GM19372 (cell line): ENCODE measurements around the gene ANKDD1B.
A peak's percentile ranks its signal among the peaks of the same experiment; 100 is the strongest.
"Not testable (repeated sequence)": the region's sequence is repeated elsewhere in the genome, so short reads cannot be mapped to it uniquely, and the experiment has no call there.

Experiments
- ATAC-seq: cut with Tn5 transposase; IDR thresholded peaks from one replicate; pipeline ENCODE4 v1.9.1; 2021; ENCODE audit warnings: mild to moderate bottlenecking, low read depth, moderate library complexity; ENCODE audit not compliant: unreplicated experiment

The ANKDD1B gene

DNA sequence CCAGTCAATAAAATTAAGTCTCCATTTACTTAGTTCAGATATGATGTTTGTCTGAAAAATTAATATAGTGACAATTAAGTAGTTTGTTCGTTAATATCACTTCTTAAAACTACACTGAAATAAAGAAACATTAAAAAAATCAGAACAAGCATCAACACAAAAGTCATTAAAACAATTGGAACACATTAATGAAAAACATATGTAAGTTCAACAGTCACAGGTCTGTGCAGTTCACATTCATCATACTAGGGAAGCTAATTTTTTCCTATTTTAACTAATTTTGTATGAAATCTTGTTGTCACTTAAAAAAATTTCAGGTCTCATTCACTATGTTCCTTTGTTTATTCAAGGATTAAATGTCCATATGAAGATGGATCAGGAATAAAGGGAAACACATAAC lies 83.5 kb downstream of the ANKDD1B start:
- ATAC-seq, result no peak

DNA sequence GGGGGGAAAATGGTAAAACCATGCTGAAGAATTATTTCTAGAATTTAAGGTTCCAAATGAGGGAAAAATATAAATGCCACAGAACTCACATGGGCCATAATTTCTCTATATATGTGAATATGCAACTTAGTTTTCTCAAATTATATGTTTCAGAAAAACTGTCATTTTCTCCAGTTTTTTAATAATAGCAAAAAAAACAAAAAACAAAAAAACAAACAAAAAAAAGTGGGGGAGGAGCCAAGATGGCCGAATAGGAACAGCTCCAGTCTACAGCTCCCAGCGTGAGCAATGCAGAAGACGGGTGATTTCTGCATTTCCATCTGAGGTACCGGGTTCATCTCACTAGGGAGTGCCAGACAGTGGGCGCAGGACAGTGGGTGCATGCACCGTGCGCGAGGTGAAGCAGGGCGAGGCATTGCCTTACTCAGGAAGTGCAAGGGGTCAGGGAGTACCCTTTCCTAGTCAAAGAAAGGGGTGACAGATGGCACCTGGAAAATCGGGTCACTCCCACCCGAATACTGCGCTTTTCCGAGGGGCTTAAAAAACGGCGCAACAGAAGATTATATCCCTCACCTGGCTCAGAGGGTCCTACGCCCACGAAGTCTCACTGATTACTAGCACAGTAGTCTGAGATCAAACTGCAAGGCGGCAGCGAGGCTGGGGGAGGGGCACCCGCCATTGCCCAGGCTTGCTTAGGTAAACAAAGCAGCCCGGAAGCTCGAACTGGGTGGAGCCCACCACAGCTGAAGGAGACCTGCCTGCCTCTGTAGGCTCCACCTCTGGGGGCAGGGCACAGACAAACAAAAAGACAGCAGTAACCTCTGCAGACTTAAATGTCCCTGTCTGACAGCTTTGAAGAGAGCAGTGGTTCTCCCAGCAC lies 84.5 kb downstream of the ANKDD1B start:
- not testable (repeated sequence) for ATAC-seq

- no peak for ATAC-seq
Observed at GRCh38 chr5:75701856-75702255, 90.6 kb downstream of the ANKDD1B start.

- no peak for ATAC-seq
Observed at GRCh38 chr5:75706016-75706415, 94.8 kb downstream of the ANKDD1B start.

DNA sequence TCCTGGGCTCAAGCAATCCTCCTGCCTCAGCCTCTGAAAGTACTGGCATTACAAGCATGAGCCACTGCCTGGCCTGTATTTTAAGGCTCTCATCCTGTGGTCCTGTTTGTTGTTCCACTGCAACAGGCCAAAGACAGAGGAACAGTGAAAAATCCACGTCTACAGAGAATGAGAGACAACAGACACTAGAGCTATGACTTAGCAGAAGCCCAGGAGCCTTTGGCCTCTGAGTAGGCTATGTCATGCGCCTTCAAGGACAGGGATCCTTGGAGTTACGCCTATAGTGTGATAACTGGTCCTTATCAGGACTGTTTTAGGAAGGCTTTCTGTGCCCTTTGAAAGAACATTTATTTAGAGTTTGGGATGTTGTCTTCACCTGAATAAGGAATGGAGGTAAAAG lies 95.5 kb downstream of the ANKDD1B start:
- ATAC-seq, result no peak

GRCh38 chr5:75707911-75708509 lies 96.8 kb downstream of the ANKDD1B start:
- no peak for ATAC-seq

DNA sequence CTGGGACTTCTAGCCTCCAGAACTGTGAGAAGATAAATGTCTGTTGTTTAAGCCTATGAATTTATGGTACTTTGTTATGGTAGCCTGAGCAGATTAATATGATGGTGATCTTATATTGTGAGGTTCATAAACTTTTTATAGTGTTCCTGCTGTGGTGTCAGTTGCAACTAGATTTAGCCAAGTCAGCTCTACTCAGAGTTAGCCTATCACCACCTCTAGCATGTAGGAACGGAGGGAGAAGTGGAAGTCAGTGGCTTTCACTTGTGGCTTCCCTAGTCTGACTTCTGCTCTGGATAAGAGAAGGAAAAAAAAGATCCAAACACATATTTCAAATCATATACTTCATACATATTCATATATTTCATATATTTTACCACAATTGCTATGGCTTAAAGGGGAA lies 99.4 kb downstream of the ANKDD1B start:
- no peak for ATAC-seq

- ATAC-seq, result no peak
Observed at GRCh38 chr5:75711151-75711550, 99.9 kb downstream of the ANKDD1B start.

DNA sequence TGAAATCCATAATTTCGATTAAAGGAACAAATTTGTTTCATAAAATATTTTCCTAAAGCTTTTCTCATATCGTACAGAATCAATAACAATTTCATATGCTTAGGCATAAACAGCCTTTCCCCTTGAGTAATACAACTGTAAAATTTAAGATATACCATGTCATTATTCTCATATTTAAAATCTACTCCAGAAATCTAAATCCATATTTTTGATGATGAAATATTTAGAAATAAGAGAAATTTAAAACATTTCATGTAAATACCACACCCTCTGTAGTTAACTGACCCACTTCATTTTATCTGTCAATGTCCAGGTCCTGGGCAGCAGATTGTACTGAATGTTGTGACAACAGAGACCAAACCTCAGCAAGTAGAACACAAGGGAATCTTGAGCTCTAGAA lies 100.8 kb downstream of the ANKDD1B start:
- ATAC-seq, result no peak

- ATAC-seq, result peak; percentile 8
Observed at GRCh38 chr5:75716715-75717081, 105.4 kb downstream of the ANKDD1B start.

DNA sequence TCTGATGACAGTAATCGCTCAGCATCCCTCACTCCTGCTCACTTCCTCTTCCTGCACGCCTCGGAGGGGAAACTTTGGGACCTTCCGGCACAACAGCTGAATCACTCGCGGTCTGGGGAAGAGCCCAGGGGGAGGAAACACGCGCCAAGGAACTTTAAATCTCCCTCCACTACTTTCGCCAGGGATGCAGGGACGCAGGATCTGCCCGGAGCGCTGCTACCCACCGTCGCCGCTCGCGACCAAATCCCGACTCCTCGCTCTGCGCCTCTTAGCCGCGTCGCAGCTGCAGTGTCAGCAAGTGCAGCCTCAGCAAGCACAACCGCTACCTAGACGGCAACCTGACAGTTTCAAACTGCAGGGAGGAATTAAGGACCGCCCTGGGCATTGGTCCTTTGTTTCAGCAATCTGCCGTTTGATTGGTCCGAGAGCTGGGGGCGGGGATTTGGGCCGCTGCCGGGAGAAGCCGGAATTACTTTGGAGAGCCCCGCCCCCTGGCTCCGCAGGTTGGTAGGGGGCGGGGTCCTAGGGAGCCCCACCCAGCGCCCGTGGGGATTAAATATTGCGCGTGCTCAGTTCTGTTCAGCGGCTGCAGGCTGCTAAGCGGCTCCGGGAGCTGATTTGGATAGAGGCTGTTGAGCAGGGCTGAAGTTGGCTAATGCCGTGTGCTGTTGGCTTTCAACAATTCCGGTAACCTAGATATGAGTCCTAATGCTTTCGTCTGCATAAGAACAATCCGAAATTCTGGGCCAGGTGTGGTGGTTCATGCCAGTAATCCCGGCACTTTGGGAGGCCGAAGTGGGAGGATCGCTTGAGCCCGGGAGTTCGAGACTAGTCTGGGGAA lies 106.0 kb downstream of the ANKDD1B start, which contains the start of gene POC5:
TSS of gene POC5 (minus strand) at position 356 of the 841 bp plus-strand sequence. CDS start 4,500 bp downstream, outside the sequence.
- ATAC-seq, result peak; percentile 94

DNA sequence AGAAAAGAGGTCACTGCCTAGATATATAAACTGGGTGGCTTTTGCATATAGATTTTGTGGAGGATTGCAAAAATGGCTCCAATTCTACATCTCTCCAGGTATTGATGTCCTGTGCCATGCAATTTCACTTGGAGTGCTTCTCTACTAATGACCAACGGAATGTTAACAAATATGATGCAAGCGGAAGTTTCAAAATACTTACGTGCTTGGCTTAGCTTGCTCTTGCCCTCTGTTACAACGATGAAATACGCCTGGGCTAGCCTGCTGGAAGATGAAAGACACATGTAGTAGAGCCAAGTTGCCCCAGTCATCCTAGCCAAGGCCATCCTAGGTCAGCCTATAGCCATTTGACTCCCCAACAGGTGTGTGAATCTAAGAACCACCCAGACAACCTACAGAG lies 109.6 kb downstream of the ANKDD1B start:
- no peak for ATAC-seq
